MM.1S (cell line): ENCODE measurements around the gene SPTBN1.

Source experiments
- CTCF ChIP-seq: fragments of 300-600 bp; sonication (generic); IDR thresholded peaks from 2 replicates; pipeline ENCODE4 v1.5.1; 2016; ENCODE audit warnings: antibody characterized with exemption, low read length, mixed read lengths
- EZH2 ChIP-seq: fragments of 300-600 bp; sonication (generic); optimal IDR thresholded peaks from 2 replicates; pipeline ENCODE3; 2017; ENCODE audit warnings: low read depth, mild to moderate bottlenecking, antibody characterized with exemption, low read length, mixed read lengths

DNA sequence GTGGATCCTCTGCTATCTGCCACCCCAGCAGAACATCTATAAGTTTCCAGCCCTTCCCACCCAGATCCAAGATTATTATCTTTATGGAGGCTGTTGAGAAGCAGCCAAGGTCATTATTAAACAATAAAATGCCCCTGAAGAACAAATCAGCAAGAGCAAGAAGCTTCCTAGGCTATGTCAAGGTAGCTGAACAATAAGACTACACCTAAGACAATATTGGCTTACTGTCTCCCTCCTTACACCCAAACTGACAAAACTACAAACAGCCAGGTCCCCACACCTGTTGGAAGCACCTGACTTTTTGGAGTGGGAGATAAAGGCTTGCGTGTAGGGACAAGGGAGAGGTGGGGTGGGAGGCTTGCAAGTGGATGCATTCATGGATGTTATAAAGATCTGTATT, 128.5 kb downstream of the SPTBN1 start:
- TF ChIP-seq EZH2 (no peak), CTCF (no peak)
